WERI-Rb-1 (cell line): ENCODE results near the gene TSC2.
"Not testable (repeated sequence)": the region's sequence is repeated elsewhere in the genome, so short reads cannot be mapped to it uniquely, and the experiment has no call there.

ENCODE experiments used
- DNase-seq: peaks from one replicate; pipeline ENCODE4 v3.0.0-alpha.2; 2020
- H3K27ac ChIP-seq: fragments of 250-450 bp; sonication (Bioruptor Pico); 2 replicates; pipeline ENCODE4 v1.5.1; 2020; ENCODE audit warnings: mild to moderate bottlenecking, moderate library complexity
- H3K27me3 ChIP-seq: fragments of 250-450 bp; sonication (Bioruptor Pico); 2 replicates; pipeline ENCODE4 v1.5.1; 2021; ENCODE audit warnings: mild to moderate bottlenecking, low read depth, moderate library complexity; ENCODE audit not compliant: insufficient read depth, severe bottlenecking
- H3K36me3 ChIP-seq: fragments of 250-450 bp; sonication (Bioruptor Pico); 2 replicates; pipeline ENCODE4 v1.5.1; 2020; ENCODE audit warnings: mild to moderate bottlenecking, moderate library complexity
- H3K4me3 ChIP-seq: 2 replicates; pipeline ENCODE4 v1.5.1; 2011; ENCODE audit warnings: low read depth, mild to moderate bottlenecking, control low read depth, low read length
- H3K9me3 ChIP-seq: fragments of 250-450 bp; sonication (Bioruptor Pico); 2 replicates; pipeline ENCODE4 v1.5.1; 2021; ENCODE audit warnings: mild to moderate bottlenecking, moderate library complexity; ENCODE audit not compliant: severe bottlenecking

TSC2 gene

GRCh38 chr16:2135071-2135470 is 87.3 kb downstream of the TSC2 start:
- H3K4me3 ChIP-seq = peak overlapping the region; percentile 50
- not testable (repeated sequence) for H3K36me3 ChIP-seq, DNase-seq, H3K9me3 ChIP-seq, H3K27me3 ChIP-seq
- peak overlapping the region; percentile 39; the same call in 1 of the 2 replicates for H3K27ac ChIP-seq

GRCh38 chr16:2135770-2136490 is 88.1 kb downstream of the TSC2 start, which contains the start of gene PKD1:
TSS of gene PKD1 (minus strand) at chr16:2135898. CDS start at chr16:2135689, 209 bp downstream.
- DNase-seq = peak; percentile 95
- peak within 1 kb of the TSS; percentile 50 for H3K4me3 ChIP-seq
- not testable (repeated sequence) for H3K9me3 ChIP-seq, H3K27me3 ChIP-seq, H3K36me3 ChIP-seq
- H3K27ac ChIP-seq = peak within 1 kb of the TSS; percentile 74
